Esophagus muscularis mucosa (tissue), 3 donors: ENCODE measurements around the gene DMRTB1.

Experiments used
- CTCF ChIP-seq, 3 experiments: fragments of 200-600 bp in 2 of 3; fragments of 450-650 bp in 1 of 3; sonication (generic) in 2 of 3; IDR thresholded peaks; one replicate each; pipeline ENCODE4 v1.5.1; 2017 to 2019; ENCODE audit warnings: antibody characterized with exemption in 3 of 3, mild to moderate bottlenecking in 2 of 3, moderate library complexity in 1 of 3
- POLR2AphosphoS5 ChIP-seq, 2 donors: sonication (generic); formaldehyde crosslinking; IDR thresholded peaks; one replicate each; pipeline ENCODE4 v1.6.1; 2017; ENCODE audit warnings: antibody characterized with exemption in 2 of 2

GRCh38 chr1:53410701-53411100 lies 48.5 kb upstream of the DMRTB1 start:
- TF ChIP-seq CTCF (IDR thresholded peaks at IDR 0.05) = no peak
- TF ChIP-seq POLR2AphosphoS5 (IDR thresholded peaks at IDR 0.05) = no peak
